ENCODE results near the gene LYL1.

- TF ChIP-seq, protein P1, sequence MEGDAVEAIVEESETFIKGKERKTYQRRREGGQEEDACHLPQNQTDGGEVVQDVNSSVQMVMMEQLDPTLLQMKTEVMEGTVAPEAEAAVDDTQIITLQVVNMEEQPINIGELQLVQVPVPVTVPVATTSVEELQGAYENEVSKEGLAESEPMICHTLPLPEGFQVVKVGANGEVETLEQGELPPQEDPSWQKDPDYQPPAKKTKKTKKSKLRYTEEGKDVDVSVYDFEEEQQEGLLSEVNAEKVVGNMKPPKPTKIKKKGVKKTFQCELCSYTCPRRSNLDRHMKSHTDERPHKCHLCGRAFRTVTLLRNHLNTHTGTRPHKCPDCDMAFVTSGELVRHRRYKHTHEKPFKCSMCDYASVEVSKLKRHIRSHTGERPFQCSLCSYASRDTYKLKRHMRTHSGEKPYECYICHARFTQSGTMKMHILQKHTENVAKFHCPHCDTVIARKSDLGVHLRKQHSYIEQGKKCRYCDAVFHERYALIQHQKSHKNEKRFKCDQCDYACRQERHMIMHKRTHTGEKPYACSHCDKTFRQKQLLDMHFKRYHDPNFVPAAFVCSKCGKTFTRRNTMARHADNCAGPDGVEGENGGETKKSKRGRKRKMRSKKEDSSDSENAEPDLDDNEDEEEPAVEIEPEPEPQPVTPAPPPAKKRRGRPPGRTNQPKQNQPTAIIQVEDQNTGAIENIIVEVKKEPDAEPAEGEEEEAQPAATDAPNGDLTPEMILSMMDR (IDR thresholded peaks at IDR 0.05): no peak
- no peak for TF ChIP-seq POLR2A (IDR thresholded peaks at IDR 0.05)
These were observed 44.3 kb upstream of the LYL1 start for GRCh38 chr19:13146763-13147563.
